ENCODE data around the gene HELT. TPM values are rescaled to one million over a fixed set of nuclear protein-coding genes. Genes with fewer than 3 reads are reported as not detected.
"Not testable (repeated sequence)": the region's sequence is repeated elsewhere in the genome, so short reads cannot be mapped to it uniquely, and the experiment has no call there.

Gene HELT
- total RNA-seq, 1 experiment from 2014 or later = not detected

DNA sequence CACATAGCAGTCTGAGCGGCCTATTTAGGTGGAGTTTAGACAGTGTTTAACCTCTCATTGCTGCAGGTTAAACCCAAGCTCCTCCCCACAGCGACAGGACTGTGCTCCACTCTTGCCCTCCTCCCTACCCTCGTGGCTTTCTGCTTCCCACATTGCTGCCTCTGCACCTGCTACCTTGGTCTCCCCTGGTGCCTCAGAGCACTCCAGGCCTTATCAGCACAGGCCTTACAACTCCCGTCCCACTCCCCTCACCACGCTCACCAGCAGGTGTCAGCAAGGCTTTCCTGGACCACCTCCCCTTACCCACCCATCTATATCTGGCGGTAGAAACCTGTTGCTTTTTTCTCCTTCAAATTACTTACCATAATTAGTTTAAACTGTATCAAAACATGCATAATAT, 18.6 kb downstream of the HELT start:
- peak; percentile 35 for DNase-seq
- Histone ChIP-seq H3K36me3 (replicated peaks; ENCODE audit: control insufficient read depth, insufficient read depth, low read length) (no peaks in the 10 kb centered on the region), H3K4me3 (ENCODE audit: insufficient read depth, low read depth, low read length) (no peak overlapping the region), H3K27me3 (ENCODE audit: control insufficient read depth, insufficient read depth, low read length) (peaks cover 4% of the 10 kb centered on the region)

DNA sequence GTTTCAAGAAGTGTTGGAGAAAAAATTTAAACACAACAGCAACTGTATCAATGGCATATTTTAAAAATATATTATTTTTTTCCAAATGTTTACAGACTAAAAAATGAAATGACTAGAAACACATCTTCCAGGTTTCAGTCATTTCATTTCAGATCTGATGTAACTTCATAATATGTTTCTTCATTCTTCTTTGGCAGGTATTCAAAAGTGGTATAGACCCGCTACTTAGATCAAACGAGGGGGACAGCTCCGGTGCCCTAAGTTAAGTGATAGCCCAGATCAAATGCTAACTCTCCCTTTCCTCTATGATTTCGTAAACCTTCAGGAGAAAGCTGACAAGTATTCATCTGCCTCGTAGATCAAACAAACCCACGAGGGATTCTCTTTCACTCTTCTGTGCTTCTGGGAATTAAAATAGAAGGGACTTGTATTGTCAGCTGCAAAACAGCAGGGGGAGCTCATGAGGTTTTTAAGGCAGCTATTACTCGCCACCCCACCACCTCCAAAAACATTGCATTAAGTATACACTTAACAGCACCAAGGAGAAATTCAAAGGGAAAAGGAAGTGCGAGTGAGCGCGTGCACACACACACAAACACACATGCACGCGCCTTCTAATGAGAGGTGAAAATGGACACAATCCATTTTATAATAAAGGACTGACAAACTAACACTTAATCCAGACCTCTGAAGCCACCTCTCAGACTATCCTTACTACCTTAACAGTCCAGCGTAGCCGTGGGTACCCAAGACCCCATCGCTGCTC, 21.4 kb downstream of the HELT start:
- Histone ChIP-seq H3K4me3 (ENCODE audit: insufficient read depth, low read depth, low read length) (no peak overlapping the region), H3K27me3 (ENCODE audit: control insufficient read depth, insufficient read depth, low read length) (no peaks in the 10 kb centered on the region)
- peak; percentile 70 for DNase-seq

DNA sequence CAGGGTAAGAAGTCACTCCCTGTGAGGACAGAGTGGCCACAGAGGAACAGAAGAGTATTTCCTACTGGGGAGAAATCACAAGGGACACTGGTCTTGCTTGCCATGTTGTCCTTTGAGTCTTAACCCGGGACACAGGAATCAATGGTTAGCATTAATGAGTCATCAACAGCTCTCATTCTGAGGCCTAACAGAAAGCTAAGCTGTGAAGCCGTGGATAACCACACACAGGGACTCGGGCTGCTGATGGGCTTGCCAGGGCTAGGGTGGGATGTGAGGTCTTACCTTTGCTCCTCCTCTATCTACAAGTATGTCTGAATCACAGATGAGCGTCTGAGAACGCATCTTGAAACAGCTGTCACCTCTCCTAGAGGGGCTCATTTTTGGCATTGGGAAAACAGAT, 22.2 kb downstream of the HELT start:
- Histone ChIP-seq H3K27me3 (ENCODE audit: control insufficient read depth, insufficient read depth, low read length) (no peaks in the 10 kb centered on the region), H3K4me3 (ENCODE audit: insufficient read depth, low read depth, low read length) (no peak overlapping the region), H3K36me3 (replicated peaks; ENCODE audit: control insufficient read depth, insufficient read depth, low read length) (no peaks in the 10 kb centered on the region)
- no peak for DNase-seq

More for the DNA sequence above, 21.4 kb downstream of the HELT start:
- H3K36me3 ChIP-seq (replicated peaks; ENCODE audit: control insufficient read depth, insufficient read depth, low read length) = no peaks in the 10 kb centered on the region

DNA sequence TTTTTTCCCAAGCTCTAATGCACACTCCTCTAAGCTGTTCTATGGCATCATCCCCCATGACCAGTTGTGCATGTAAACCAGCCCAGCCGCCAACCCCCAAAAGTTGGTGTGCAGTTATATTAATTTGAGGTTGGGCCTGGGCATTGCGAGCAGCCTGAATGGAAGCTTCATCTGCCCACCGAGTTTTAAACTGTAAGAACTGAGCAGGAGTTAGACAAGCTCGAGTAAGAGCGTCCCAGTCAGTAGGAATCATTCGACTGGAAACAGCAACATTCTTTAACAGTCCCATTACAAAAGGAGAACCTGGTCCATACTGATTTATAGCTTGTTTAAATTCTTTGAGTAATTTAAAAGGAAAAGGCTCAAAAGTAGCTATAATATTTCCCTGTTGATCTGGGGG, 32.0 kb downstream of the HELT start:
- H3K4me3 ChIP-seq (ENCODE audit: insufficient read depth, low read depth, low read length); H3K36me3 ChIP-seq (replicated peaks; ENCODE audit: control insufficient read depth, insufficient read depth, low read length); H3K27me3 ChIP-seq (ENCODE audit: control insufficient read depth, insufficient read depth, low read length); DNase-seq: not testable (repeated sequence)

DNA sequence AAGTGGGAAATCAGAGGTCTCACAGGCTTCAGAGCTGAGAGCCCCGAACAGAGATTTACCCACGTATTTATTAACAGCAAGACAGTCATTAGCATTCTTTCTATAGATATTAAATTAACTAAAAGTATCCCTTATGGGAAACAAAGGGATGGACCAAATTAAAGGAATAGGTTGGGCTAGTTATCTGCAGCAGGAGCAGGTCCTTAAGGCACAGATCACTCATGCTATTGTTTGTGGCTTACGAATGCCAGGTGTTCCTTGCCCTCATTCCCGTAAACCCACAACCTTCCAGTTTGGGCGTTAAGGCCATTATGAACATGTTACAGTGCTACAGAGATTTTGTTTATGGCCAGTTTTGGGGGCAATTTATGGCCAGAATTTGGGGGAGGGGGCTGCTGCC, 33.0 kb downstream of the HELT start:
- not testable (repeated sequence) for H3K36me3 ChIP-seq (replicated peaks; ENCODE audit: control insufficient read depth, insufficient read depth, low read length); H3K27me3 ChIP-seq (ENCODE audit: control insufficient read depth, insufficient read depth, low read length); H3K4me3 ChIP-seq (ENCODE audit: insufficient read depth, low read depth, low read length); DNase-seq

DNA sequence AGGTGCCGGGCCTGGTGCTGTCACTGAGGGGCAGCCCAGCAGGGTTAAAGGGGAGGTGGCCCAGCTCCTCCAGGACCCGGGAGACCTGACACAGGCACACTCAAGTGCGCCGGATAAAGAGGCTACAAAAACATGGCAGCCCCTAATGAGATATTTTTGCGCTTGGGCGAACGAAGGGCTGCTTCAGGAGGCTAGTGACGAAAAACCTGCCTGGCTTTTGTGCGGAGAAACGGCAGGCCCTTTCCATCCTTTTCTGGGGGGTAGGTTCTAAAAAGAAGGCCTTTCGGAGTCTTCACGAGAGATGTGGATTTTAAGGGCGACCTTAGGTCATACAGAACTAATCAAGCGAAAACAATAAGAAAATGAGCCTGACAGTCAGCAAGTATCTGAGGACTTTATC, 35.5 kb downstream of the HELT start:
- no peak for DNase-seq
- Histone ChIP-seq H3K4me3 (ENCODE audit: insufficient read depth, low read depth, low read length) (no peak overlapping the region), H3K27me3 (ENCODE audit: control insufficient read depth, insufficient read depth, low read length) (no peaks in the 10 kb centered on the region), H3K36me3 (replicated peaks; ENCODE audit: control insufficient read depth, insufficient read depth, low read length) (no peaks in the 10 kb centered on the region)

DNA sequence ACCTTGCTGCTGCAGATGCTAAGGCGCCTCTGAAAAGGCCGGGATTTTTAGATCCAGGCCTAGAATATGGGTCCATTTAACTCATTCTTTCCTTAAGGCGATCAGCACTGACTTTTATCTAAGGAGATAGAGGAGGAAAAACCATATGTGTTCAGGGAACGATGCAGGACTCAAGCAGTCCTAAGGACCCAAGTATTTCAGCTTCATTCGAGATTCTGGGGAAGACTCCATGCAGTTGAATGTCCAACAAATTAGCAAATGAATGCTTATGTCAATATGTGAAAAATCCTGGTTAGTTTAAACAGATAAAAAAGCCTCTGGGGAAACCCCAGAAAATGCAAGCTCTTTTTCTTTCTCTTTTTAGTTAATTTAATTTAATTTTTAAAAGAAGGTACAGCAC, 36.0 kb downstream of the HELT start:
- no peak for DNase-seq
- Histone ChIP-seq H3K27me3 (ENCODE audit: control insufficient read depth, insufficient read depth, low read length) (no peaks in the 10 kb centered on the region), H3K36me3 (replicated peaks; ENCODE audit: control insufficient read depth, insufficient read depth, low read length) (no peaks in the 10 kb centered on the region), H3K4me3 (ENCODE audit: insufficient read depth, low read depth, low read length) (no peak overlapping the region)

DNA sequence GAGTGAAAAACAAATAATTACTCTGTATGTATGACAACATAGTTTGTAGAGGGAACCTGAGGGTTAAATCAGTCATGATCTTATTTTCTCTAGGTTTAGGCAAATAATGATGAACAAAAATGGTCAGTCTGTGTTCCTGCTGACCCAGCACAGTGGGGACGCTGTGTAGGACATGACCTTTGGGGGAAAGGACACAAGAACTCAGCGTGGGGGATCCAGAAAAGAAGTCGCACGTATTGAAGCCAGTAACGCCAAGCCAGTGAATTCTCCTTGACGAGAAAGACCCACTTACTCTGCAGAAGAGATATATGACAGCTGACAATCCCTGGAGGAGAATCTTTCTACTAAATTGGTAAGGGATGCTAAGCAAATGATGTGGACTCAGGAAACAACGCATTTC, 36.6 kb downstream of the HELT start:
- peak; percentile 45 for DNase-seq
- no peak overlapping the region for H3K4me3 ChIP-seq (ENCODE audit: insufficient read depth, low read depth, low read length)
- no peaks in the 10 kb centered on the region for H3K36me3 ChIP-seq (replicated peaks; ENCODE audit: control insufficient read depth, insufficient read depth, low read length)
- no peaks in the 10 kb centered on the region for H3K27me3 ChIP-seq (ENCODE audit: control insufficient read depth, insufficient read depth, low read length)

DNA sequence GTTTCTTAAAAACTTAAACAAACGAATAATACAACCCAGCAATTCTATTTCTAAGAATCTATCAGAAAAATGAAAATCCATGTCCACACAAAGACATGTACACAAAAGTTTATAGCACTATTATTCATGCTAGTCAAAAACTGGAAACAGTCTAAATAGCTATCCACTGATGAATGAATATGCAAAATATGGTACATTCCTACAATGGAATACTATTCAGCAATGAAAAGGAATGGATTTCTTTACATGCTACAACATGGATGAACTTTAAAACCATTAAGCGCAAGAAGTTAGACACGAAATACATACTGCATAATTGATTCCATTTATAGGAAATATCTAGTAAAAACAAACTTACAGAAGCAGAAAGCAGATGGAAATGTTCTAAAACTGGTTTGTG, 43.3 kb downstream of the HELT start:
- Histone ChIP-seq H3K4me3 (ENCODE audit: insufficient read depth, low read depth, low read length) (no peak overlapping the region), H3K27me3 (ENCODE audit: control insufficient read depth, insufficient read depth, low read length) (no peaks in the 10 kb centered on the region), H3K36me3 (replicated peaks; ENCODE audit: control insufficient read depth, insufficient read depth, low read length) (no peaks in the 10 kb centered on the region)
- DNase-seq = no peak

DNA sequence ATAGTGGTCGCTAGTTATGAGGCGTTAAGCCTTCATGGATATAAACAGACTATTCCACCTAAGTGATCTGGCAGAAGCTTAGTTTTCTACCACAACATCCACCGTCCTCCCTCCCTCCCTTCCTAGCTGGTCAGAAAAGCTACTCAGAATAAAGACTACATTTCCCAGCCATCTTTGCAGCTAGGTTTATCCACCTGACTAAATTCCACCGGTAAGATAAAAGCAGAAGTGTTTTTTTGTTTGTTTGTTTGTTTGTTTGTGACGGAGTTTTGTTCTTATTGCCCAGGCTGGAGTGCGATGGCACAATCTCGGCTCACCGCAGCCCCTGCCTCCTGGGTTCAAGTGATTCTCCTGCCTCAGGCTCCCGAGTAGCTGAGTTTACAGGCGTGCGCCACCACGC, 44.3 kb downstream of the HELT start:
- H3K27me3 ChIP-seq (ENCODE audit: control insufficient read depth, insufficient read depth, low read length) = no peaks in the 10 kb centered on the region
- H3K4me3 ChIP-seq (ENCODE audit: insufficient read depth, low read depth, low read length) = no peak overlapping the region
- H3K36me3 ChIP-seq (replicated peaks; ENCODE audit: control insufficient read depth, insufficient read depth, low read length) = no peaks in the 10 kb centered on the region
- DNase-seq = no peak

DNA sequence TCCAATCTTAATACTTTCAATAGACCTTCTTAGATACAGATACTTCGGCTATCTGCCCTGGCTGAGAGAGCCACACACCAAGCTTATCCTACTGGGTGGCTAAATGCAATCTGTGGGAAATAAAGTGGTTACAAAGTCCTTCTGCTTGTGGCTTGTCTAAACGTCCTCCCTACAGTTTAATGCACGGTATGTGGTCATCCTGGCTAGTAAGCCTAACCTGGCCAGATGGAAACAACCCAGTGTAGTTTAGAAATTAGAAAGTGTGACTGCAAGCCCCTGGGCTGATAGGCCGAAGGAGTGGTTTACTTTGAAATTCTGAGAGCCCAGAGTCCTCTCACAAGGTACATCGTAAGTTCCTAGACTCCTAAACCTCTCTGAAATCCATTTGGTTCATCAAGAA, 47.9 kb downstream of the HELT start:
- Histone ChIP-seq H3K4me3 (ENCODE audit: insufficient read depth, low read depth, low read length) (no peak overlapping the region), H3K36me3 (replicated peaks; ENCODE audit: control insufficient read depth, insufficient read depth, low read length) (no peaks in the 10 kb centered on the region), H3K27me3 (ENCODE audit: control insufficient read depth, insufficient read depth, low read length) (no peaks in the 10 kb centered on the region)
- DNase-seq = no peak

DNA sequence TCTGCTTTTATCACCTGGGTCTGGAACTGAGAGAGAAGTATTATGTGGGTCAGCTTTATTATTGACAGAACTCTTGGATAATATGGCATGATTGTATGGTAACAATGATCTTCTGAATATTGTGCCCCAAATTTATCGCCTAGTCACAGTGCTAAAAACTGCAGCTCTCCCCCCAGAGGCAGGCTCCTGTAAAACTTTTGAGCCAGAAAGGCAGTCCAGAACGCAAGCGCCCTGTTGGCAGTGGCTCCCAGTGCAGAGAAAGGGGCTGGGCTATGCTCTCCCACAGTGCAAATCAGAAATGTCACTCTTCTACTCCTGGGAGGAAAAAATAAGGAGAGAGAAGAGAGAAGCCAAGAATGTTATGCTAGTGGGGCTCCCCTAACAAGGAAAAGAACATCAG, 50.5 kb downstream of the HELT start:
- Histone ChIP-seq H3K4me3 (ENCODE audit: insufficient read depth, low read depth, low read length) (no peak overlapping the region), H3K36me3 (replicated peaks; ENCODE audit: control insufficient read depth, insufficient read depth, low read length) (no peaks in the 10 kb centered on the region), H3K27me3 (ENCODE audit: control insufficient read depth, insufficient read depth, low read length) (no peaks in the 10 kb centered on the region)
- DNase-seq = peak; percentile 67

Other genes starting within 250 kb of the HELT start
- 3.2 and 3.5 TPM in 2 replicates for gene ACSL1, start 192.5 kb upstream of the HELT start, total RNA-seq (2014; rRNA removed; shearing (Covaris generic))
- 24.6 and 32.8 TPM in 2 replicates for gene SLC25A4, start 124.8 kb downstream of the HELT start, total RNA-seq (2014; rRNA removed; shearing (Covaris generic))
- gene CFAP97, start 185.5 kb downstream of the HELT start, total RNA-seq (2014; rRNA removed; shearing (Covaris generic)) = 24.0 and 35.8 TPM in 2 replicates
- gene SNX25, start 191.1 kb downstream of the HELT start, total RNA-seq (2014; rRNA removed; shearing (Covaris generic)) = 17.2 and 22.5 TPM in 2 replicates

Measured in H7 (cell line).